GM10266 (cell line): ENCODE data around the gene POU5F1.
"Not testable (repeated sequence)": the region's sequence is repeated elsewhere in the genome, so short reads cannot be mapped to it uniquely, and the experiment has no call there.

ENCODE experiments used
- DNase-seq: peaks from one replicate; pipeline ENCODE4 v3.0.0; 2012; ENCODE audit errors: extremely low spot score
- CTCF ChIP-seq: IDR thresholded peaks from 2 replicates; pipeline ENCODE4 v1.5.1; 2012; ENCODE audit warnings: mild to moderate bottlenecking, low read depth; ENCODE audit not compliant: control insufficient read depth, insufficient read depth; ENCODE audit errors: missing control alignments

POU5F1 gene

GRCh38 chr6:31172973-31173384, 2.5 kb upstream of the POU5F1 start:
- no peak for TF ChIP-seq CTCF

GRCh38 chr6:31171931-31172905, 1.7 kb upstream of the POU5F1 start:
- DNase-seq: no peak
- no peak for TF ChIP-seq CTCF

More at GRCh38 chr6:31172973-31173384, 2.5 kb upstream of the POU5F1 start:
- no peak for DNase-seq

GRCh38 chr6:31170987-31171671, 647 bp upstream of the POU5F1 start:
- no peak for TF ChIP-seq CTCF
- DNase-seq: no peak

- not testable (repeated sequence) for DNase-seq
Observed at GRCh38 chr6:31169858-31170599, 453 bp downstream of the POU5F1 start.

GRCh38 chr6:31169123-31169857, 1.2 kb downstream of the POU5F1 start:
- DNase-seq: no peak

GRCh38 chr6:31168606-31169005, 1.9 kb downstream of the POU5F1 start:
- TF ChIP-seq CTCF: no peak
- DNase-seq: no peak

More at GRCh38 chr6:31169123-31169857, 1.2 kb downstream of the POU5F1 start:
- no peak for TF ChIP-seq CTCF

- no peak for DNase-seq
- TF ChIP-seq CTCF: no peak
Observed at GRCh38 chr6:31165986-31166385, 4.5 kb downstream of the POU5F1 start.

GRCh38 chr6:31165064-31165832, 5.2 kb downstream of the POU5F1 start:
- DNase-seq: peak; percentile 63

GRCh38 chr6:31164475-31165063, 5.9 kb downstream of the POU5F1 start:
- not testable (repeated sequence) for DNase-seq
